NCI-H1417 (cell line): ENCODE measurements around the gene PIK3R5.

Experiments used
- DNase-seq, 3 experiments: peaks; one replicate each; lab custom pipeline; 2025; lab: John Stamatoyannopoulos, UW

The PIK3R5 gene

GRCh38 chr17:8924595-8924994 is 40.9 kb downstream of the PIK3R5 start:
- DNase-seq = no peak

- no peak for DNase-seq
Measured at GRCh38 chr17:8923762-8924161, 41.7 kb downstream of the PIK3R5 start.

- DNase-seq = no peak
Measured at GRCh38 chr17:8922928-8923327, 42.6 kb downstream of the PIK3R5 start.

GRCh38 chr17:8922451-8922850 is 43.1 kb downstream of the PIK3R5 start:
- no peak for DNase-seq

- no peak for DNase-seq
Measured at GRCh38 chr17:8921147-8921546, 44.4 kb downstream of the PIK3R5 start.

GRCh38 chr17:8918807-8919465 is 46.6 kb downstream of the PIK3R5 start:
- DNase-seq = no peak

GRCh38 chr17:8916466-8916865 is 49.0 kb downstream of the PIK3R5 start:
- no peak for DNase-seq

- DNase-seq = no peak
Measured at GRCh38 chr17:8914554-8914953, 51.0 kb downstream of the PIK3R5 start.

- DNase-seq = no peak
Measured at GRCh38 chr17:8913879-8914278, 51.6 kb downstream of the PIK3R5 start.

GRCh38 chr17:8913091-8913490 is 52.4 kb downstream of the PIK3R5 start:
- DNase-seq = no peak

GRCh38 chr17:8912084-8912981 is 53.2 kb downstream of the PIK3R5 start:
- DNase-seq = no peak

GRCh38 chr17:8910969-8911604 is 54.4 kb downstream of the PIK3R5 start:
- no peak for DNase-seq

GRCh38 chr17:8909586-8910270 is 55.8 kb downstream of the PIK3R5 start:
- DNase-seq = no peak

- DNase-seq = no peak
Measured at GRCh38 chr17:8905331-8905730, 60.2 kb downstream of the PIK3R5 start.

GRCh38 chr17:8904686-8905085 is 60.8 kb downstream of the PIK3R5 start:
- DNase-seq = no peak

- DNase-seq = no peak
Measured at GRCh38 chr17:8904201-8904600, 61.3 kb downstream of the PIK3R5 start.

- no peak for DNase-seq
Measured at GRCh38 chr17:8900626-8901585, 64.6 kb downstream of the PIK3R5 start.

GRCh38 chr17:8900207-8900606 is 65.3 kb downstream of the PIK3R5 start:
- no peak for DNase-seq

- no peak for DNase-seq
Measured at GRCh38 chr17:8898636-8899035, 66.9 kb downstream of the PIK3R5 start.

GRCh38 chr17:8898126-8898525 is 67.4 kb downstream of the PIK3R5 start:
- no peak for DNase-seq
